GM18526 (cell line): ENCODE results near the gene MYO7B.

Source experiments
- POLR2A ChIP-seq: IDR thresholded peaks from 3 replicates; pipeline ENCODE4 v1.6.1; 2011; ENCODE audit not compliant: insufficient read length; ENCODE audit errors: extremely low read depth

MYO7B gene

GRCh38 chr2:127628767-127629614 is 93.5 kb downstream of the MYO7B start:
- no peak for TF ChIP-seq POLR2A

DNA sequence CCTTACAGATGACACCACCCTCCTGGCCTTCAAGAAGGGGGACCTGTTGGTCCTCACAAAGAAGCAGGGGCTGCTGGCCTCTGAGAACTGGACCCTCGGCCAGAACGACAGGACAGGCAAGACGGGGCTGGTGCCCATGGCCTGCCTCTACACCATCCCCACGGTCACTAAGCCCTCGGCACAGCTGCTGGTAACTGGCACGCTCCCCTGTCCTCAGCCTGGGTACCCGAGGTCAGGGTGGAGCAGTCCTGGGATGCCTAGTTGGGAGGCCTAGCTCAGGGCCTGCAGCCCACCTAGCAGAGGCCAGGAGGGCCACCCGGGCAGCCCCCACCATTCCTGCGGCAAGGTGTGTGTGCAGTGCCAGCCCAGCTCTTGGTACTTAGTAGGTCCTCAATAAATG is 94.2 kb downstream of the MYO7B start:
- TF ChIP-seq POLR2A, result no peak

DNA sequence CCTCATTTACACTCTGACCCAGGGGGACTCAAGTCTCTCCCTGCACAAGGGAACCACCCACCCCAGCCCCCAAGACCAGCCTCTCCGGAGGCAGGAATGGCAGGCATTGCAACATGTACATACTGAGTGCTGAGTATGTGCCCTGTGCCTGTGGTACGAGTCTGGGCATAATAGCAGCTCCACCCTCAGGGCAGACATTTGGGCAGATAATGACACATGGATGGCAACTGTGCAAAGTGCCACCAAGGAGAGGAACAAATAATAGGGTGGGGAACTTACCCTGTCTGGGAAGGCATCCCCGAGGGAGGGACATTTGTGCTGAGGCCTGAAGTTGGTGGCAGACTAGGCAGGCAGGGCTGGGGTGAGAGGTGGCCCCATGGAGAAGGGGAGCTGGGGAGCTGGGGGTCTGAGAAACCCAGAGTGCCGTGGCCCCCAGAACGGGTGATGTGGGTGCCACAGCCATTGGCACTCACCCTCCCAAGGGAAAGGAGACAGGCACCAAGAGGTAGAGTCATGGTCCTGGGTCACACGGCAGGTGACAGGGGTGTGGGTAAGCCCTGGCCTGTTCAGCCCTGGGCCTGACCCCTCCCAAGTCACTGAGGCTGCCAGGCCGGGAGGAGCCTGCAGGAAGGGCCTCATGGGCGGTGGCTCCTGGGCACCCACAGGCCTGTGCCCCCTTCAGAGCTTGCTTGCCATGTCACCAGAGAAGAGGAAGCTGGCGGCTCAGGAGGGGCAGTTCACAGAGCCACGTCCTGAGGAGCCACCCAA is 94.8 kb downstream of the MYO7B start:
- no peak for TF ChIP-seq POLR2A

DNA sequence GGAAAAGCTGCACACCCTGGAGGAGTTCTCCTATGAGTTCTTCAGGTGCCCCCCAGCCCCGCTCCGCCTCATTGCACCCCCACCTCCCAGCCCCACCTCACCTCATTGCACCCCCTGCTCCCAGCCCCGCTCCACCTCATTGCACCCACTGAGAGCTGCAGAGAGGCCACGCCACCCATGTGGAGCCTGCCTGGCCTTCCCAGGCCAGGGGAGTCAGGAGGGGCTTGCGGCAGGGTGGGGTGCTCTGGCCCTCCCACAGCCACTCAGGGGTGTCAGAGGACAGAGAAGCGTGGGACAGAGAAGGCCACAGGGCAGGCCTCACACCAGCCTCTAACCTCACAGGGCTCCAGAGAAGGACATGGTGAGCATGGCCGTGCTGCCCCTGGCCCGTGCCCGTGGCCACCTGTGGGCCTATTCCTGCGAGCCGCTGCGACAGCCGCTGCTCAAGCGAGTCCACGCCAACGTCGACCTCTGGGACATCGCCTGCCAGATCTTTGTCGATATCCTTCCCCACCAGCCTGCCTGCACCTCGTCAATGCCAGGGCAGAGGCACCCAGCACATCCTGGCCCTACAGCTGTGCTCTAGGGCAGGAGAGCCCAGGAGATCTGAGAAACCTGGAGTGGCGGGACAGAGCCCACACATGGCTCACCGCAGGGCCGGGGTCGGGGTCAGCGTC is 95.5 kb downstream of the MYO7B start:
- no peak for TF ChIP-seq POLR2A

GRCh38 chr2:127631541-127631996 is 96.1 kb downstream of the MYO7B start:
- no peak for TF ChIP-seq POLR2A

DNA sequence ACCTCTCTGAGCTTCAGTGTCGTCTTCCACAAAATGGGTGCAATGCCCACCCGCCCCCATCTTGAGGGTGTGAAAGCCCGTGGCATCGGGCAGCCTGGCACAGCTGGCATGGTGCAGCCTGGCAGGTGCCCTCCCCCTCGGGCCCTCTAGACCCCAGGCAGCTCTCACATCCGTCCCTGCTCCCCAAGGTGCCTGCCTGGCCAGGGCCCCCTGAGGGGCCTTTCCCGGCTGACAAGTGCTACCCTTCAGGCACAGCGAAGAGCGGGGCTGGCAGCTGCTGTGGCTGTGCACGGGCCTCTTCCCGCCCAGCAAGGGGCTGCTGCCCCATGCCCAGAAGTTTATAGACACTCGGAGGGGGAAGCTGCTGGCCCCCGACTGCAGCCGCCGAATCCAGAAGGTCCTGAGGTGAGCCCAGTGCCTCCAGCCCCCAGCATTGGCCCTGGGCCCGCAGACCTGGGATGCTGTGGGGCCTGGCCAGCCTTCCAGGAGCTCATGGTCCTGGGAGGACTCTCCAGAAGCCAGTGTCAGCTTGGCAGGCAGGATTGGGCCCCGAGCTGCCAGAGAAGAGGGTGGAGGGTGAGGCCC is 96.6 kb downstream of the MYO7B start:
- TF ChIP-seq POLR2A, result no peak

DNA sequence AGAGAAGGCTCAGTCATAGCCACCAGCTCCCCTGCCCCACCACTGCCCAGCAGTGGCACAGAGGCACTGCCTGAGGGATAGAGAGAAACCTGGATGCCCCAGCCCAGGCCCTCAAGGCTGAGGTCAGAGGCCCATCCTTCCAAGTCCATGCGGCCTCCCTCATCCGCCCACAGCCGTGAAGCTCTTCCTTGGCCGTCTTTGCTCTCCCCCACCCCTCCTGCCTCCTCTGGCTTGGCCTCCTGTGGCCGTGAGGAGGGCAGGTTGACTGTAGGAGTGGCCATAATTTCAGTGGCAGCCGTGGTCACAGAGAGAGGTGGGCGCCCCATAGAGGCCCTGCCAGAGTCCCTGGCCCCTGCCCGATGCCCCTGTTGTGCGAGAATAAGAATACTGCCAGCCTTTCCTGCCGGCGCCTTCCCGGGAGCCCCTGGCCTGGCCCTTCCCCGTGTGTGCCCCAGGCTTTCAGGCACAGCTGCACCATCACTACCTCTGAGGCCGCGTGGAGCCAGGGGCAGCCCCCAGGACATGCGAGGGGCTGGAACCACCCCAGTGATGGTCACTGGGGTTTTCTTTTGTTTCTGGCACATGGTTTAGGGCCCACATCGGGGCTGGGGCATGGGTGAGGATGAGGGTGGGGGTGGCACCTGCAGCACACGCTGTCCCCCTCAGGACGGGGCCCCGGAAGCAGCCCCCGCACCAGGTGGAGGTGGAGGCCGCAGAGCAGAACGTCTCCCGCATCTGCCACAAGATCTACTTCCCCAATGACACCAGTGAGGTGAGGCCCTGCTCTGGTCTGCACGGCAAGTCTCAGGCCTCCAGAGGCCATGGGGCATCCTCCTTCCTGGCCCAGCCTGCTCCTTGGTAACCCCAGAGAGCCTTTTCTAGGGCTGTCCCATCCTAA is 97.4 kb downstream of the MYO7B start:
- TF ChIP-seq POLR2A, result no peak

DNA sequence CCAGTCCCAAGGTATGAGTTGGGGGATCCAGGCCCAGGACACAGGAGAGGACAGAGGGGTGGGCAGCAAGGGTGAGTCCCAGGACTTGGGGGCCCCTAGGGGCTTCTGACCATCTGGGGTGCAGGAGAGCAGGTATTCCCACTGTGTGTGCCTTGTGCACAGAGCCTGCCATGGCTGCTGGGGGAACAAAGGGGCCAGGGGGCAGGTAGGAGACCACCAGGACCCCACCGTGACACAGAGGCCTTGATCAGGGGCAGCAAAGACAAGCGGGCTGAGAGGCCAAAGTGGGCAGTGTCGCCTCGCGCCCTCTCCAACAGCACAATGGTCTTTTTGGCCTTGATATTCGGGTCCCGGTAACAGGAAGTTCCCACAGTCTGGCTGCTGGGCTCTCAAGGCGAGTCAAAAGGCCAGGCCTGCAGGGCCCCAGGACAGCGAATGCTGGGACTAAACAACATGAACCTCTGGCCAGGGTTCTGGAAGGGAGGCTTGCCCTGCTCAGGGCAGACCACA is 98.1 kb downstream of the MYO7B start:
- no peak for TF ChIP-seq POLR2A

DNA sequence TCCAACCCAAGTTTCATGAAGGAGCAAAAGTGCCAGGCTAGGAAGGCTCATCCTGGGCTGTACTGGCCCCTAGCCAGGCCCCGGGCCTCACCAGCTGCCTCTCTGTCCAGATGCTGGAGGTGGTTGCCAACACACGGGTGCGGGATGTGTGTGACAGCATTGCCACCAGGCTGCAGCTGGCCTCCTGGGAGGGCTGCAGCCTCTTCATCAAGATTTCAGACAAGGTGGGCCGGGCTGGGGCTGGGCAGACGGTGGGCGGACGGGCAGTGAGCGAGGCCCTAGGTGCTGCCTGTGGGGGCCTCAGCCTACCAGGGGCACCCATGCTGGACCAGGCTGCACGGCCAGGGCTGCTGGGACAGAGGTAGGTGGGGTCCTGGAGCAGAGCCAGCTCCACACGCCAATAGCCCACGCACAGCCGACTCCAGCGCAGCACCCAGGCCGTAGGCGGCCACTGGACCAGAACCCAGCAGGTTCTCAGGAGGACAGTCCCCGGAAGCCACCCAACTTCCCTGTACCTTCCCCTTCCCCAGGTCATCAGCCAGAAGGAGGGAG is 98.7 kb downstream of the MYO7B start:
- no peak for TF ChIP-seq POLR2A

GRCh38 chr2:127634626-127635379 is 99.3 kb downstream of the MYO7B start:
- no peak for TF ChIP-seq POLR2A

DNA sequence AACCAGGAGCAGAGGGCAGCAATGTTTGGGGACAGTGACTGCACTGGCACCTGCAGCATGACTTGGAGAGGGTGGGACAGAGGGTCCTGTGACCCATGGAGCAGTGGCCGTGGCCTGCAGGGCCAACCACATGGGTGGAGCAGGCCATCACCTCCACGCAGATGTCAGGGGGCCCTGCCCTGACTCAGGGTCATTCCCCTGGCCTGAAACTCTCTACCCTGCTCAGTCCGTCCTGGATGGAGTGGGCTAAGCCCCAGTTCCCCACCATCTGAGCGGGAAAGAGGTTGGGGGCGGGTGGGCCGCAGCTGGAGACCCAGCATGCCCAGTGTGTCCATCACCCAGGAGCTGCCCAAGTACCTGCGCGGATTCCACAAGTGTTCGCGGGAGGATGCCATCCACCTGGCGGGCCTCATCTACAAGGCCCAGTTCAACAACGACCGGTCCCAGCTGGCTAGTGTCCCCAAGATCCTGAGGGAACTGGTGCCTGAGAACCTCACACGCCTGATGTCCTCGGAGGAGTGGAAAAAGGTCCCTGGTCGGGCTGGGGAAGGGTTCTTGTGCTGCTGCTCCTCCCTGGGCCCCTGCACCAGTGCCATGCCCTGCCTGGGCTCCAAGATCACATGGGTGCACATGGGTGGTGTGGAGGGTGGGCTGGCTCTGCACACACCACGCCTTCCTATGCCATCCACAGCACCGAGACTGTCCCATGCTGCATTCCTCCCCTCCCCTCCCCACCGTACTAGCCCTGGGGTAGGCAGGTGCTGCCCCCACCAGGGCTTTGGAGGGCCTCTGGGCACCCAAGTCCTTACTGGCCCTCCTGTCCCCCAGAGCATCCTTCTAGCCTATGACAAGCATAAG is 100.1 kb downstream of the MYO7B start:
- no peak for TF ChIP-seq POLR2A
